CMK (cell line): ENCODE results near the gene TMEM202.
"Not testable (repeated sequence)": the region's sequence is repeated elsewhere in the genome, so short reads cannot be mapped to it uniquely, and the experiment has no call there.

ENCODE experiments used
- DNase-seq: peaks from one replicate; pipeline ENCODE4 v3.0.0-alpha.2; 2010; ENCODE audit warnings: low read depth

TMEM202 gene

DNA sequence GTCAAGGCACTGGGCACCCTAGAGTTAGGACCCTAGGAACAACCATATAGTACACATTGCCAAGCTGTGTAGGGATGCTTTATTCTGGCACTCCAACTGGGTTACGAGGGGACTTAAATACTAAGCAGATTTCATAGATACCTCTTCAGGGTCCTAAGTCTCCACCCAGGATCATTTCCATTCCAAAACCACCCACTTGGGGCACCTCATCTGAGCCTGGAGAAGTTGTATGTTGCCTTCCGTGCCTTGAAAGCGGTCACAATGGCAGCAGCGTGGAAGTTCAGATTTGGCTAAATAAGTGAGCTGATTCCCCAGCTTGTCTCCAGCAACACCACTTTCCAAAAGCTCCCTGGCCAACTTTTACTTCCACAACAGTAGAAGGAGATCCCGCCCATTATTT, 4.6 kb downstream of the TMEM202 start:
- no peak for DNase-seq

DNA sequence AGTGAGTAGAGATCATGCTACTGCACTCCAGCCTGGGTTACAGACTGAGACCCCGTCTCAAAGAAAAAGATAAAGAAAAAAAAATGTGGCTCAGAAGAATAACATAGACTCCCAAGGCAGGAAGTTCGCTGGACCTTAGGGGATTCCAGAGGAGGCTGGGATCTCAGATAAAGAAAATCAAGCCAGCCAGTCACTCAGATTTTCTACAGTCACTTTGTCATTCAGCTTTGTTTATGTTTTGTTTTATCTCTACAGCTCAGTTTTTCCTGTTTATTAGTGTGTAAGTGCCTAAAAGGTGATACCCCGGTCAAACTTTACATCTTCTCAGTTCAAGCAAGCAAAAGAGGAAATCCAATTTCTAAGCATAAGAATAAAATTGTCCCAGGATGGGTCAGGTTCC, 6.3 kb downstream of the TMEM202 start:
- no peak for DNase-seq

DNA sequence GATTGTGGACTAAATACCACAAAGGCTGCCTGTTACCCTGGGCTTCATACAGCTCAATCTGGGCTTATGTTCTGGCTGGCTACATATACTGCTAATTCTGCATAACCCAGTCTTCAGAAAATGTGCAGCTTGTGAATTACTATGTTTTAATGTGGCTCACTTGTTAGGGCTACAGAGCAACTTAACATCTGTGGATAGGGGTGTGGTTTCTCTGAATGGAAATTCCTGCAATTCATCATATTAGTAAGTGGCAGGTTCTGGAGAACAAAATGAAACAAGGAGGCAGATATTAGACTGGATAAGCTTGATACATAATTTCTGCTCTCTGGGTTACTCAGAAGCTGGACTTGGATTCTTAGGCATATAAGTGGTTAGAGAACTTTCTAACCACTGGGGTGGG, 6.7 kb downstream of the TMEM202 start:
- DNase-seq, result no peak

DNA sequence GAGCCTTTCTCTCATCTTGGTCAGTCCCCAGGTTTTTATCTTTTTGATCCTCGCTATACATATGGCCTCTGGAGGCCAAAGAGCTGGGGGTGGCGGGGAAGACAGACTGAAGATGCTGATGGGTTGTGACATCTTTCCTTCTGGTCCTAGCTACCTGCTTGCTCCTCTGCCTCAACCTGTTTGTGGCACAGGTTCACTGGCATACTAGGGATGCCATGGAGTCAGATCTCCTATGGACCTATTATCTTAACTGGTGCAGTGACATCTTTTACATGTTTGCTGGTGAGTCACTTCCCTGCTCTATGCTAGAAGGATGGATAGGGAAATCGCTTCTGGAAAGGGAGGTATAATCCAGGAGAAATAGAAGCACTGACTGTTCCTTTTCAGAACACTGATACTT, 8.8 kb downstream of the TMEM202 start:
- no peak for DNase-seq

DNA sequence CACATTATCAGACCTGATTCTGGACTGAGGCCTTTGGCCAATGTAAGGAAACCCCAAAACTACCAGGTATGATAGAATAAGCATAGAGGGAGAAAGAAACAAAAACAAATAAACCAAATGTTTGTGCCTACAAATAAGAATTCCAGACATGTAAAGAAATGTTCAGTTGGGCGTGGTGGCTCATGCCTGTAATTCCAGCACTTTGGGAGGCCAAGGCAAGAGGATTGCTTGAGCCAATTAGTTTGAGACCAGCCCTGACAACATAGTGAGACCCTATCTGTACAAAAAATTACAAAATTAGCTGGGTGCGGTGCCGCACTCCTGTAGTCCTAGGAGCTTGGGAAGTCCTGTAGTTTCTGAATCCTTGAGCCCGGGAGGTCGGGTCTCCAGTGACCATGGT, 13.0 kb downstream of the TMEM202 start:
- DNase-seq, result no peak

DNA sequence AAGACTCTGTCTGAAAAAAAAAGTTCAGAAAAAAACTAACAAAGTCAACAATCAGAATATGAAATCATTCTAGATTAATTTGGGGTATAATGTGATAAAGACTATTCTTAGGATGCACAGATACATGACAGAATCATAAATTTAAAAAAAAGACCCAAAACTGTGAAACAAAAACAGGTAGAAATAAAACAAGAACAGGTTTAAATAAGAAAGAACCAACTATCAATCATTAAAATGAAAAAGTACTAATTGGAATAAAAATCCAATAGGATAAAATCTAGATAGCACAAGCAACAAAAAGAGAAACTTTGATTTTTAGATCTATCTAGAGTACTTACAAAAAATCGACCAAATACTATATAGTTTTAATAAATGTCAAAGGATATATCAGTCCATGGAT, 13.4 kb downstream of the TMEM202 start:
- no peak for DNase-seq

DNA sequence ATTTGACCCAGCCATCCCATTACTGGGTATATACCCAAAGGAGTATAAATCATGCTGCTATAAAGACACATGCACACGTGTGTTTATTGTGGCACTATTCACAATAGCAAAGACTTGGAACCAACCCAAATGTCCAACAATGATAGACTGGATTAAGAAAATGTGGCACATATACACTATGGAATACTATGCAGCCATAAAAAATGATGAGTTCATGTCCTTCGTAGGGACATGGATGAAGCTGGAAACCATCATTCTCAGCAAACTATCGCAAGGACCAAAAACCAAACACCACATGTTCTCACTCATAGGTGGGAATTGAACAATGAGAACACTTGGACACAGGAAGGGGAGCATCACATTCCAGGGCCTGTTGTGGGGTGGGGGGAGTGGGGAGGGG, 15.2 kb downstream of the TMEM202 start:
- not testable (repeated sequence) for DNase-seq

DNA sequence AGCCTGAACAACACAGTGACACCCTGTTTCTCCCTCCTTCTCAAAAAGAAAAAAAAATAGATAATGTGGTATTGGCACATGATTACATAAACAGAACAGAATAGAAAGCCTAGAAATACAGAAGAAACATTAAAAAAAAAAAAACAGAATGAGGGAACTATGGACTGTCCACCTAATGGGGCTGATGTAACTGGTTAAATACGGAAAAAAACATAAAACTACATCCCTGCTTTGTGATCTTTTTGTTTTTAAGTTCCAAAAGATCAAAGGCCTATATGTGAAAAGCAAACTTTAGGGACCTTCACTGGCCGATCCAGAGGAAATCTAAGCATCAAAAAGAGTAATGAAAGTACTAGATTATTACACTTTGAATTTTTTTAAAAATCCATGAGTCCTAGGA, 17.2 kb downstream of the TMEM202 start:
- no peak for DNase-seq

DNA sequence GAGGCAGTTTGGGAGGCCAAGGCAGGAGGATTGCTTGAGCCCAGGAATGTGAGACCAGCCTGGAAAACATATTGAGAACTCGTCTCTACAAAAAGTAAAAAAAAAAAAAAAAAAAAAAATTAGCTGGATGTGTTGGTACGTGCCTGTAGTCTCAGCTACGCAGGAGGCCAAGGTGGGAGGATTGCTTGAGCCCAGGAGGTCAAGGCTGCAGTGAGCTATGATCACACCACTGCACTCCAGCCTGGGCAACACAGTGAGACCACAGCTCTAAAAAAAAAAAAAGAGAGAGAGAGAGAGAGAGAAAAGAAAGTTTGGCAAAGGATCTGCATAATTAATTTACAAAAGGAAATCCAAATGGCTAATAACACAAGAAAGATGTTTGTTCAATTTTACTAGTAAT, 21.7 kb downstream of the TMEM202 start:
- DNase-seq, result not testable (repeated sequence)

DNA sequence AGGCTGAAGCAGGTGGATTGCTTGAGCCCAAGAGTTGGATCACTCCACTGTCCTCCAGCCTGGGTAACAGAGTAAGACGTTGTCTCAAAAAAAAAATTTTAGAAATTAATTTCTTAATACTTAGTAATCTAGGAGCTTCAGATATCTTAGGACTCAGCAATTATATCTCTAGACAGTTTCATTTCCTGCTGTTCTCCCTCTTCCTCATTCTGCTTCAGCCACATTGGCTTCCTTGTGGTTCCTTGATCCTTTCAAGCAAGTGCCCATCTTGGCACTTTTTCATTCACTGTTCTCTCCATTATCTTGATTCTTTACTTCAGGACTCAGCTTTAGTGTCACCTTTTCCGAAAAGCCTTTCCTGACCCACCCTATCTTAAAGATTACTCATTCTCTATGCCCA, 22.5 kb downstream of the TMEM202 start:
- no peak for DNase-seq

DNA sequence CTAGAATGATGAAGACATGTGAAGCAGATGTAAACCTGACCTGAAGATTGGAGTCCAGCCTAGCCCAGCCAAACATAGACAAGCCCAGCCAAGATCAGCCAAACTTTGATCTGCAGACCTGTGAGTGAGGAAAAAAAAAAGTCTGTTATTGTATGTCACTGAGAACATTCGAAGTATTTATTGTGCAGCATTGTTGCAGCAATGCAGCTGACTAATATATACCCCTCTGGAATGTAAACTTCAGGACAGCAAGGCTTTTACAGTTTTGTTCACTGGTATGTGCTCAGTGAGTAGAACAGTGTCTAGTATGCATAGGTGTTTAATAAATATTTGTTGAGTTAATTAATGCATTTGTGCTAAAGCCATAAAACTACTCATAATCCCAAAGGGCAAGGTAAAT, 23.4 kb downstream of the TMEM202 start:
- DNase-seq, result no peak

DNA sequence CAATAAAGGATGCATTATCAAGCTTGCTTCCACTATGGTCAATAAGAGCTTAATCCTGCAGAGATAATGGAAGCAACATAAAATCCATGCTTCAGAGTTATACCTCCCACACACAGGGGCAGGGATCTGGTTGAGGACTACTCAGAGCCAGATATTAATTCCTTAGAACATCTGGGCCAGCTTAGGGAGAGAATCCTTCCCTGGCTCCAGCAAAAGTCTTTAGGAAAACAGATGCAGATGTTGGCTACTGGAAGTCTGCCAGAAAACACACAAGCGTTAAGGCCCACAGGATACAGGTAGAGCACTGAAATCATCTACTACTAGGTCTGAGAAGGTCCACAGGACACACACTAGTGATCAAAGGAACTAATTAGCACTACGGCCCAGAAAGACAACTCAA, 25.2 kb downstream of the TMEM202 start:
- DNase-seq, result no peak

DNA sequence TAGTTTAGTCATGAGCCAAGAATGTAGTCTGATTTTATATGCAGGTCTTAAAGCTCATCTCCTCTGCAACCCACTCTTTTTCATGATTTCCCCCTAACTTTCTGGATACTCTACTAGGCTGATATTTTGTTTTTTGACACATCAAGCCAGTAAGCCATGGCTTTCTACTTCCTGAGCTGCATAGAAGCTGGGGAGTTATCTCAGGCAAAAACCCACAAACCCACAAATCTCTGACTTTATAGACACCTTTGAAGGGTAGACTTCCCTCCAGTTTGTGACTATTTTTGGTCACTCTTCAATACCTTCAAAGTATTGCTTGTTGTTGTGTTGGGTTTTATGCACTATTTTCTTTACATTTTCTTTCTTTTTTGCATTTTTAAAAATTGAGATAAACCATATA, 28.6 kb downstream of the TMEM202 start:
- DNase-seq, result no peak

DNA sequence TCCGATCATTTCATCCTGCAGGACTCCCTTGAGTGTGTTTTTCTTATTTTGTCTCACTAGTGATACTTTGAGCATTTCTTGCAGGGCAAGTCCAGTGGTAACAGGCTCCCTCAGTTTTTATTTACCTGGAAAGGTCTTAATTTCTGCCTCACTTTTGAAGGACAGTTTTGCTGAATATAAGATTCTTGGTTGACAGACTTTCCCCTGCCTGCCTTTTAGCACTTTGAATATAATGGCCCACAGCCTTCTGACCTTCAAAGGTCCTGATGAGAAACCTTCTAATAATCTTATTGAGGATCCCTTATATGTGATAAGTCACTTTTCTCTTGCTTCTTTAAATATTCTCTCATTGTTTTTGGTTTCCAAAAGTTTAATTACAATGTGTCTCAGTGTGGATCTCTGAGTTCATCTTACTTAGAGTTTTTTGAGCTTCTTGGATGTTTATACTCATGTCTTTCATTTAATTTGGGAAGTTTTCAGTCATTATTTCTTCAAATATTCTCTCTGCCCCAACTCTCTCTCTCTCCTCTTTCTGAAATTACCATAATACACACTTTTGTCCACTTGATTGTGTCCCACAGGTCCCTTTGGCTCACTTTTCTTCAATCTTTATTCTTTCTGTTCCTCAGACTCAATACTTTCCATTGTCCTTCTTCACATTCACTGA, 39.7 kb downstream of the TMEM202 start:
- no peak for DNase-seq

DNA sequence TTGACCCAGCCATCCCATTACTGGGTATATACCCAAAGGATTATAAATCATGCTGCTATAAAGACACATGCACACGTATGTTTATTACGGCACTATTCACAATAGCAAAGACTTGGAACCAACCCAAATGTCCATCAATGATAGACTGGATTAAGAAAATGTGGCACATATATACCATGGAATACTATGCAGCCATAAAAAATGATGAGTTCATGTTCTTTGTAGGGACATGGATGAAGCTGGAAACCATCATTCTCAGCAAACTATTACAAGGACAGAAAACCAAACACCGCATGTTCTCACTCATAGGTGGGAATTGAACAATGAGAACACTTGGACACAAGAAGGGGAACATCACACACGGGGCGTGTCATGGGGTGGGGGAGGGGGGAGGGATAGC, 44.7 kb downstream of the TMEM202 start:
- DNase-seq, result not testable (repeated sequence)

DNA sequence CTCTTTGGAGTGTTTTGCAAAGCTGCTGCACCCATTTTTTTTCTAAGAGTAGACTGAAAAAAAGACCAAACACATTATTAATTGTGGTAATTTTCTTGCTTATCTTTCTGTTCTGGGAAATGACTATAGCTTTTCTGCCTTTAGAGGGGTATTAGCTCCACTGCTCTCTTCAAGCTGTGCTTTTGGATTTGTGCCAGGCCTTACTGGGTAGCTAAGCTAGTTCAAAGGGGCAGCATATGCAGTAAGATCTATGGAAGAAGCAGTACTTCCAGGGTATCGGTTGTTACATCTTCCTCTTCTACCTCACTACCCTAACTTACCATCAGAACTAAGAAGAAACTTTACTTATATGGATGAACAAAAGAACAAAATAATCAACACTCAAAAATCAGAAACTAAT, 47.3 kb downstream of the TMEM202 start:
- no peak for DNase-seq

DNA sequence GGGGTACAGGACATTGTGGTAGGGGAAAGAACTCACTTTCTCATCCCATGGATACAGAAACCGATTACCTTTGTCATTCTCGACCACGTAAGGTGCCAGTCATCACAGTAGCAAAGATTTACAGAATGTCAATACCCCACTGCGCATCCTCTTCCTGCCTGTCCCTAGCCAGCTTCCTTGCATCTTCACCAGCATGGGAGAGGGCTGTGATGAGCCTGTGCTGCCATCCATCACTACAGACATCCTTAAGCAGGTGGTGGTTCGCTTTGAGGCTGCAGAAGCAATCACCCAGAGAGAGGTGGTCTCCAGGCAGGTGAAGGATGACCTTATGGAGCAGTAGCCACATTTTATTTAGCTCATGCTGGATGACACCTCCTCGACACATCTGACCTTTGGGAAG, 52.7 kb downstream of the TMEM202 start:
- DNase-seq, result no peak

DNA sequence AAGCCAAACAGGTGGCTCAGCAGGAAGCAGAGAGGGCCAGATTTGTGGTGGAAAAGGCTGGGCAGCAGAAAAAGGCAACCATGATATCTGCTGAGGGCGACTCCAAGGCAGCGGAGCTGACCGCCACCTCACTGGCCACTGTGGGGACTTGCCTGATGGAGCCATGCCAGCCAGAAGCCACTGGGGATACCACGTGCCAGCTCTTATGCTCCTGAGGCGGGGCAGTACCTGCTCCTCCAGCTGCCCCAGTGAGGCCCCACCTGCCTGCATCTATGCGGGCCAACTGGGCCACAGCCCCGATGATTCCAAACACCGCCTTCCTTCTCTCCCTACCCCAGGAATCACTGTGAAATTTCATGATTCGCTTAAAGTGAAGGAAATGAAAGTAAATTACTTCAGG, 53.1 kb downstream of the TMEM202 start:
- no peak for DNase-seq

DNA sequence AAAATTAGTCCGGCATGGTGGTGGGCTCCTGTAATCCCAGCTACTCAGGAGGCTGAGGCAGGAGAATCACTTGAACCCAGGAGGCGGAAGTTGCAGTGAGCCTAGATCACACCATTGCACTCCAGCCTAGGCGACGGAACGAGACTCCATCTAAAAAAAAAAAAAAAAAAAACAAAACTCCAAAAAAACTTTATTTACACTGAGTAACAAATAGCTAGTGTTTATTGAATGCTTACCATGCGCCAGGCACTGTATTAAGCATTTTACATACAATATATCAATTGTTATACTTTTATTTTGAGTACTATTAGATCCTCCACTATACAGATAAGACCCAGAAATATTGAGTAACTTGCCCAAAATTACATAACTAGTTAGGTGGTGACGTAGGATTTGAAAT, 58.6 kb downstream of the TMEM202 start:
- no peak for DNase-seq
